Endodermal cell (in vitro differentiated cells): ENCODE data around the gene CALHM5. TPM values are rescaled to one million over a fixed set of nuclear protein-coding genes. Genes with fewer than 3 reads are reported as not detected.
A peak's percentile ranks its signal among the peaks of the same experiment; 100 is the strongest.

Source experiments
- DNase-seq: peaks from one replicate; pipeline ENCODE4 v3.0.0-alpha.2; 2017
- H3K27ac ChIP-seq: 2 replicates; pipeline ENCODE4 v1.5.1; 2013; ENCODE audit warnings: mild to moderate bottlenecking, low read depth, low read length, moderate library complexity
- H3K27me3 ChIP-seq: 2 replicates; pipeline ENCODE4 v1.6.1; 2013; ENCODE audit warnings: mild to moderate bottlenecking, low read length, moderate library complexity; ENCODE audit not compliant: insufficient read depth, control insufficient read depth, poor library complexity, severe bottlenecking
- H3K36me3 ChIP-seq: 2 replicates; pipeline ENCODE4 v1.7.0; 2013; ENCODE audit warnings: mild to moderate bottlenecking, low read length, moderate library complexity; ENCODE audit not compliant: control insufficient read depth, insufficient read depth
- H3K4me1 ChIP-seq: one replicate; pipeline ENCODE4 v1.7.0; 2013; ENCODE audit warnings: low read length; ENCODE audit not compliant: control insufficient read depth, insufficient read depth
- H3K4me3 ChIP-seq: 2 replicates; pipeline ENCODE4 v1.5.1; 2013; ENCODE audit warnings: mild to moderate bottlenecking, low read length, moderate library complexity
- H3K9ac ChIP-seq: 2 replicates; pipeline ENCODE4 v1.6.1; 2013; ENCODE audit warnings: mild to moderate bottlenecking, low read length, moderate library complexity; ENCODE audit not compliant: poor library complexity, severe bottlenecking; ENCODE audit errors: extremely low read depth
- H3K9me3 ChIP-seq: 2 replicates; pipeline ENCODE4 v1.6.1; 2013; ENCODE audit warnings: mild to moderate bottlenecking, low read length, moderate library complexity; ENCODE audit not compliant: control insufficient read depth
- H3K27ac Mint-ChIP-seq: 2 replicates; pipeline ENCODE4 v1.8.0; 2020; ENCODE audit warnings: mixed read lengths
- H3K27me3 Mint-ChIP-seq: 2 replicates; pipeline ENCODE4 v1.8.0; 2021; ENCODE audit warnings: mild to moderate bottlenecking, mixed read lengths; ENCODE audit not compliant: insufficient read depth
- H3K36me3 Mint-ChIP-seq: 2 replicates; pipeline ENCODE4 v1.8.0; 2020; ENCODE audit warnings: low read depth, mixed read lengths
- H3K4me1 Mint-ChIP-seq: 2 replicates; pipeline ENCODE4 v1.8.0; 2020; ENCODE audit warnings: mixed read lengths
- H3K4me3 Mint-ChIP-seq: 2 replicates; pipeline ENCODE4 v1.8.0; 2020; ENCODE audit warnings: mild to moderate bottlenecking, moderate library complexity, mixed read lengths
- H3K9me3 Mint-ChIP-seq: 2 replicates; pipeline ENCODE4 v1.8.0; 2020; ENCODE audit warnings: mild to moderate bottlenecking, mixed read lengths
- WGBS, 2 experiments: methylation state at CpG; one replicate each; pipeline versions ENCODE4 v1.1.5 to v1.1.7; 2013; ENCODE audit warnings: missing lambda C conversion rate in 2 of 2, mixed read lengths in 1 of 2; ENCODE audit not compliant: insufficient coverage in 1 of 2, insufficient read length in 1 of 2; 5-methylcytosine and 5-hydroxymethylcytosine counted together
- total RNA-seq, 2 donors: library from RNA; stranded (reverse); fragmentation: NEBNext Ultra II Directional in 1 of 2; extraction: Animal tissue kit (Norgen Biotek cat#: 25700) in 1 of 2; gene quantifications; 2 replicates in 1 of 2; 3 replicates in 1 of 2; pipeline ENCODE4 v1.2.1, GENCODE V29; 2021
- TF ChIP-seq, protein P1 (sequence below): fragments of 200-600 bp; sonication (generic); conservative IDR thresholded peaks from 2 replicates; pipeline ENCODE4 v1.5.0; 2021; ENCODE audit warnings: antibody characterized with exemption, mild to moderate bottlenecking

Gene CALHM5
- total RNA-seq, 2 donors from 2014 or later = 0.18 to 0.20 TPM

DNA sequence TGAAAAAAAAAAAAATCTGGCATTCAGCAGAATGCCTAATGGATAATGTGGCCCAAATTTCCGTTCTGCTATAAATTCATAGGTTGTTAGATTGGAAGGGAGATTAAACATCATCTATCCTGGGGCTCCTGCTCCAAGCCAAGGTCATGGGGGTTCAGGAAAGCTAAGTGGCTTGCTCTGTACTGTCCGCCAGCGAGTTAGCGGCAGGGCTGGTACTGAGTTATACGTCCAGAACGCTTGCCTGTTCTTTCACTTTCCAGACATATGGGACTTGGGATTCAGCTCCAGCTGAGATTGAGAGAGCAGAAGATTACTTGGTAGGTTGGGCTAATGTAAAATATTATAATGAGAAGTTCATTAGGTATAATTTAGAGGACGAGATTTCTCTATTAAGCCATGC, 60.7 kb downstream of the CALHM5 start:
- H3K9me3 Mint-ChIP-seq = no peaks in the 10 kb centered on the region
- Histone ChIP-seq H3K27ac (no peak overlapping the region), H3K9me3 (no peaks in the 10 kb centered on the region), H3K27me3 (no peaks in the 10 kb centered on the region), H3K36me3 (peaks cover 18% of the 10 kb centered on the region), H3K9ac (peak overlapping the region; percentile 89), H3K4me1 (peaks cover 7% of the 10 kb centered on the region), H3K4me3 (peak overlapping the region; percentile 92)
- 4% methylated on average over 6 of the region's 7 CpGs; no CpG with 5 or more reads in 1 of the 2 experiments for WGBS, 2 experiments
- H3K27ac Mint-ChIP-seq = peak overlapping the region; percentile 95
- peaks cover 10% of the 10 kb centered on the region for H3K36me3 Mint-ChIP-seq
- peaks cover 5% of the 10 kb centered on the region for H3K4me1 Mint-ChIP-seq
- DNase-seq = no peak
- peak overlapping the region; percentile 91 for H3K4me3 Mint-ChIP-seq
- H3K27me3 Mint-ChIP-seq = peaks cover 2% of the 10 kb centered on the region
- TF ChIP-seq, protein P1, sequence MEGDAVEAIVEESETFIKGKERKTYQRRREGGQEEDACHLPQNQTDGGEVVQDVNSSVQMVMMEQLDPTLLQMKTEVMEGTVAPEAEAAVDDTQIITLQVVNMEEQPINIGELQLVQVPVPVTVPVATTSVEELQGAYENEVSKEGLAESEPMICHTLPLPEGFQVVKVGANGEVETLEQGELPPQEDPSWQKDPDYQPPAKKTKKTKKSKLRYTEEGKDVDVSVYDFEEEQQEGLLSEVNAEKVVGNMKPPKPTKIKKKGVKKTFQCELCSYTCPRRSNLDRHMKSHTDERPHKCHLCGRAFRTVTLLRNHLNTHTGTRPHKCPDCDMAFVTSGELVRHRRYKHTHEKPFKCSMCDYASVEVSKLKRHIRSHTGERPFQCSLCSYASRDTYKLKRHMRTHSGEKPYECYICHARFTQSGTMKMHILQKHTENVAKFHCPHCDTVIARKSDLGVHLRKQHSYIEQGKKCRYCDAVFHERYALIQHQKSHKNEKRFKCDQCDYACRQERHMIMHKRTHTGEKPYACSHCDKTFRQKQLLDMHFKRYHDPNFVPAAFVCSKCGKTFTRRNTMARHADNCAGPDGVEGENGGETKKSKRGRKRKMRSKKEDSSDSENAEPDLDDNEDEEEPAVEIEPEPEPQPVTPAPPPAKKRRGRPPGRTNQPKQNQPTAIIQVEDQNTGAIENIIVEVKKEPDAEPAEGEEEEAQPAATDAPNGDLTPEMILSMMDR = no peak

Other genes starting within 250 kb of the CALHM5 start
- 10 to 100 TPM; 73.4 to 80.6 TPM for gene TSPYL1, start 231.7 kb upstream of the CALHM5 start, total RNA-seq
- 10 to 100 TPM; 42.3 to 44.3 TPM for gene DSE, start 140.7 kb upstream of the CALHM5 start, total RNA-seq
- under 1 TPM in 1 of 2 donors, not detected in 1; 0.95 TPM for gene CALHM6, start 50.3 kb upstream of the CALHM5 start, total RNA-seq
- not detected for gene TRAPPC3L, start 34.0 kb downstream of the CALHM5 start, total RNA-seq
- gene CALHM4, start 42.1 kb downstream of the CALHM5 start, total RNA-seq = not detected
- gene RWDD1, start 59.9 kb downstream of the CALHM5 start, total RNA-seq = 10 to 100 TPM; 35.5 to 35.8 TPM
- 1 to 10 TPM in 1 of 2 donors, under 1 TPM in 1; 0.92 to 1.2 TPM for gene RSPH4A, start 104.8 kb downstream of the CALHM5 start, total RNA-seq
- gene ZUP1, start 157.1 kb downstream of the CALHM5 start, total RNA-seq = 10 to 100 TPM; 18.5 to 26.1 TPM
- gene KPNA5, start 169.6 kb downstream of the CALHM5 start, total RNA-seq = 10 to 100 TPM; 10.4 to 20.1 TPM